HG02759 (cell line): ENCODE data around the gene TECTA.
A peak's percentile ranks its signal among the peaks of the same experiment; 100 is the strongest.
"Not testable (repeated sequence)": the region's sequence is repeated elsewhere in the genome, so short reads cannot be mapped to it uniquely, and the experiment has no call there.

Experiments
- ATAC-seq: cut with Tn5 transposase; IDR thresholded peaks from one replicate; pipeline ENCODE4 v1.9.1; 2021; ENCODE audit warnings: mild to moderate bottlenecking, moderate library complexity; ENCODE audit not compliant: unreplicated experiment

Gene TECTA

GRCh38 chr11:121161349-121161917 lies 60.4 kb downstream of the TECTA start:
- no peak for ATAC-seq

GRCh38 chr11:121163658-121164308 lies 62.7 kb downstream of the TECTA start:
- ATAC-seq, result no peak

DNA sequence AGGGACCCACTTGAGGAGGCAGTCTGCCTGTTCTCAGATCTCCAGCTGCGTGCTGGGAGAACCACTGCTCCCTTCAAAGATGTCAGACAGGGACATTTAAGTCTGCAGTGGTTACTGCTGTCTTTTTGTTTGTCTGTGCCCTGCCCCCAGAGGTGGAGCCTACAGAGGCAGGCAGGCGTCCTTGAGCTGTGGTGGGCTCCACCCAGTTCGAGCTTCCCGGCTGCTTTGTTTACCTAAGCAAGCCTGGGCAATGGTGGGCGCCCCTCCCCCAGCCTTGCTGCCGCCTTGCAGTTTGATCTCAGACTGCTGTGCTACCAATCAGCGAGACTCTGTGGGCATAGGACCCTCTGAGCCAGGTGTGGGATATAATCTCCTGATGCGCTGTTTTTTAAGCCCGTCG lies 76.6 kb downstream of the TECTA start:
- not testable (repeated sequence) for ATAC-seq

DNA sequence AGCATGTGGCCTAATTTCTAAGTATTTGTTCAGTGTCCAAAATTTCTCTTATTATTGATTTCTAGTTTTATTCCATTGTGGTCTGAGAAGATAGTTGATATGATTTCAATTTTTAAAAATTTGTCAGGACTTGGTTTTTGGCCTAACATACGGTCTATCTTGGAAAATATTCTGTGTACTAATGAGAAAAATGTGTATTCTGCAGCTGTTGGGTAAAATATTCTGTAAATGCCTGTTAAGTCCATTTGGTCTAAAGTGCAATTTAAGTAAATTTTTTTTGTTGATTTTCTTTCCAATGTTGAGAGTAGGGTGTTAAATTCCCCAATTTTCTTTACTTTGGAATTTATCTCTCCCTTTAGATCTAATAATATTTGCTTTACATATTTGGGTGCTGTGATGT lies 78.3 kb downstream of the TECTA start:
- ATAC-seq, result no peak

DNA sequence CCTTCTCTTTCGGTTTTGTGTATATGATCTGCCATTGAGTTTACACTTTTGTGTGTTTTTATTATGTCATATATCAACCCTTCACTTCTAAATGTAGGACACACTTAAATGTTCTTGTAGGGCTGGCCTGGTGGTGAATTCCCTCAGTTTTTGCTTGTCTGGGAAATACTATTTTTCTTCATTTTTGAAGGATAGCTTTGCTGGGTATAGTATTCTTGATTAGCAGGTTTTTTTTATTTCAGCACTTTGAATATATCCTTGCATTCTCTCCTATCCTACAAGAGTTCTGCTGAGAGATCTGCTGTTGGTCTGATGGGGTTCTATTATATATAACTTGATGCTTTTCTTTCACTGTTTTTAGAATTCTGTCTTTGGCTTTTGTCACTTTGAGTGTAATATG lies 79.1 kb downstream of the TECTA start:
- ATAC-seq, result no peak

- no peak for ATAC-seq
Measured at GRCh38 chr11:121188776-121189175, 87.7 kb downstream of the TECTA start.

DNA sequence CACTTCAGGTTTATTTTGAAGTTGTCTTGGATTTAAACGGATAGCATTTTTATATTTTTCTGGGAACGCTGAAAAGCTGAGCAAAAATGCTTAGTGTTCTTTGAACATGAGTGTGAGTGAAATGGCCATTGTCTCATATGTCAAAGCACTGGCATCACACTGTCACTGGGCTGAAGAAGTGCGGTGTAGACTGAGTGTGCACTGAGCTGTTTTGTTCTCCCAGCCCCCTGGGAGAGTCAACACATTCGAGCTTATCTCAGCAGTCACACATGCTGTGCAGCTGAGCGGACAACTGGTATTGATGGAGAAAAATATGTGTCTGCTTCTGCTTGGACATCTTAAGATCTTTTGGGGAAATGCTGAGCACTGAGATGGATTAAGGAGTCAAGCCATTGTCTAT lies 90.8 kb downstream of the TECTA start:
- no peak for ATAC-seq

- ATAC-seq, result peak; percentile 75
Measured at GRCh38 chr11:121194731-121195596, 93.9 kb downstream of the TECTA start.

DNA sequence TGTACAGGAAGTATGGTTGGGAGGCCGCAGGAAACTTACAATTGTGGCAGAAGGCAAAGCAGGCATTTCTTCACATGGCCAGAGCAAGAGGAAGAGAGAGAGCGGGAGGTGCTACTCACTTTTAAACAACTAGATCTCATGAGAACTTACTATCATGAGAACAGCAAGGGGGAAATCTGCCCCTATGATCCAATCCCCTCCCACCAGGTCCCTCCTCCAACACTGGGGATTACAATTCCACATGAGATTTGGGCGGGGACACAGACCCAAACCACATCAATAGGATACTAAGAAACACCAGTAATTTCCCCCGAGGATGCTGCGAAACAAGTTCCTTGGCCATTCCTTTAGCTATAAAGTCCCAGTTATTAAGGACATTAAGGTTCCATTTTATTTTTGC lies 97.4 kb downstream of the TECTA start:
- no peak for ATAC-seq

DNA sequence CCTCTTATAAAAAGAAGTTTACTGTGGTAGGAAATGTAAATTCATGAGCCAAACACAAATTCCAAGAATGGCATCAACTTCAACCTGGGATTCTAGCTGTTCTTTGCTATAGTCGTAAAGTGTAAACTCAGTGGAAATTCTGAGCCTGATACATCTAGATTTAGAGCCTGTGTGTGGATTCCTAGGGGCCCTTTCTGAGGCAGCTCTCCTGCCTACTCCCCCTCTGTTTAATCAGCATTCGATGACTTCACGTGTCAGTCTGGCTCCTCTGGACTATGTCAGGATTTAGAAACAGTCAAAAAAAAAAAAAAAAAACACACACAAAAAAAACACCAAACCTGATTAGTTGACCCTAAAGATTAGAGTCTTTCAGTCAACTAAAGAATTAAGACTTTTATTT lies 98.5 kb downstream of the TECTA start:
- ATAC-seq, result no peak

- ATAC-seq, result no peak
Measured at GRCh38 chr11:121206810-121207209, 105.8 kb downstream of the TECTA start.

GRCh38 chr11:121207485-121208115 lies 106.6 kb downstream of the TECTA start:
- ATAC-seq, result no peak

- ATAC-seq, result no peak
Measured at GRCh38 chr11:121210445-121211080, 109.5 kb downstream of the TECTA start.

GRCh38 chr11:121211626-121212025 lies 110.6 kb downstream of the TECTA start:
- ATAC-seq, result no peak

- no peak for ATAC-seq
Measured at GRCh38 chr11:121212536-121213361, 111.7 kb downstream of the TECTA start.

GRCh38 chr11:121213362-121213893 lies 112.4 kb downstream of the TECTA start:
- ATAC-seq, result no peak

DNA sequence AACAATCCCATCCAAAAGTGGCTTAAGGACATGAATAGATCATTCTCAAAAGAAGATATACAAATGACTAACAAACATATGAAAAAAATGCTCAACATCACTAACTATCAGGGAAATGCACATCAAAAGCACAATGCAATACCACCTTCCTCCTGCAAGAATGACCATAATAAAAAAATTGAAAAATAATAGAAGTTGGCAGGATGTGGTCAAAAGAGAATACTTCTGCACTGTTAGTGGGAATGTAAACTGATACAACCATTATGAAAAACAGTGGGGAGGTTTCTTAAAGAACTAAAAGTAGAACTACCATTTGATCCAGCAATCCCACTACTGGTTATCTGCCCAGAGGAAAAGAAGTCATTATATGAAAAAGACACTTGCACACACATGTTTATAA lies 113.8 kb downstream of the TECTA start:
- ATAC-seq, result no peak

DNA sequence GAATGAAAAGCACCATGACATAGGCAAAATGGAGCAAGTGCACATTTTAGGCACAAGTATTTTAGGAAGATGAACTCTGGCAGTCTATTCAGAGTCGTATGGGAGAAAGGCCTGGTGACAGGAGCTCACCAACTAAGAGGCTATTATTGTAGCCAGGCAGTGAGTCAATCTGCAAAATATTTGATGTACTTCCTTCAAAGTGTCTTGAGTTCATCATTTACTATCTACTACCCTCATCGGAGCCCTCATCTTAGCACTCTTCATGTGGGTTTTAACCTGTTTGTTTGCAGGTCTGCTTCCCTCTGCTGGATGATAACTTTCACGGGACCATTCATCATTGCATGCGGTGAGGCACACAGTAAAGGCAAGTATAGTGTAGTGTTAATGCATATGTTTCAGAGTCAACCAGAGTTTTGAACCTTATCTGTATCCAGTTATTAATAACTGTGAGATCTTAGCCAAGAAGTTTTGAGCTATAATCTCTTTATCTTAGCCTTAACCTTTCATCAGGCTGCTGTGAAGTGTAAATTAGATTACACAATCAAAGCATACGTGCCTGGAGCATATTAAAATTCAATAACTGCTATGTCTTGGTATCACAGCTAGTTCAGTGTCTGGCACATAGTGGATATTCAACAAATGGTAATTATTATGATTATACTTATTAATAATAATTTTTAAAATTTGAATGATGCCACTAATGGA lies 120.6 kb downstream of the TECTA start:
- ATAC-seq, result no peak

DNA sequence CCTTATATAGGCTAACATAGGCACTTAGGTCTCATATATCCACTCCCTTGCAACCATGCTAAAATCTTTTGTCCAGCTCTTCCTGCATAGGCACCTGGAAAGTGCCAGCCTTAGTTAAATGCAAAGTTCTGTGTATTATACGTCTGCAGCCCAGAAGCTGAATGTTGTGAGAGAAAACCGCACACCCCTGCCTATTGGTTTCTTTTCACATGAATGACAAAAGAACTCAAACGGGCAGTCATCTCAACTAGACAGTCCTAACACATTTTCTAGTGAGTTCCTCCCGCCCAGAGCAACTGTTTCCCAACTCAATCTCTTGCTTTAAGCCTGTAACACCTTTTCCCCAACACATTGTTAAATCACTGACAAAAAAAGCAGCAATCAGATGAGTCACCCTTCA lies 122.1 kb downstream of the TECTA start:
- ATAC-seq, result no peak
